GM18519 (cell line): ENCODE data around the gene QRICH2.
"Not testable (repeated sequence)": the region's sequence is repeated elsewhere in the genome, so short reads cannot be mapped to it uniquely, and the experiment has no call there.

Experiments used
- ATAC-seq: cut with Tn5 transposase; IDR thresholded peaks from one replicate; pipeline ENCODE4 v1.9.1; 2021; ENCODE audit warnings: mild to moderate bottlenecking, moderate library complexity; ENCODE audit not compliant: unreplicated experiment, low FRiP score

QRICH2 gene

GRCh38 chr17:76268015-76268749 lies 39.9 kb downstream of the QRICH2 start:
- ATAC-seq, result no peak

GRCh38 chr17:76267581-76268001 lies 40.5 kb downstream of the QRICH2 start:
- ATAC-seq, result not testable (repeated sequence)

- no peak for ATAC-seq
Measured at GRCh38 chr17:76267051-76267576, 41.0 kb downstream of the QRICH2 start.

- ATAC-seq, result no peak
Measured at GRCh38 chr17:76266244-76266938, 41.7 kb downstream of the QRICH2 start.

GRCh38 chr17:76265624-76266243 lies 42.3 kb downstream of the QRICH2 start:
- no peak for ATAC-seq

GRCh38 chr17:76264755-76265623 lies 43.1 kb downstream of the QRICH2 start, which contains the start of gene UBALD2:
UBALD2 (plus strand) TSS chr17:76265348; CDS start chr17:76265506, 158 bp downstream.
- ATAC-seq, result peak; percentile 64

- no peak for ATAC-seq
Measured at GRCh38 chr17:76264425-76264754, 43.7 kb downstream of the QRICH2 start.

GRCh38 chr17:76263896-76264295 lies 44.2 kb downstream of the QRICH2 start:
- ATAC-seq, result no peak

- no peak for ATAC-seq
Measured at GRCh38 chr17:76262732-76263344, 45.2 kb downstream of the QRICH2 start.

- no peak for ATAC-seq
Measured at GRCh38 chr17:76261421-76262215, 46.5 kb downstream of the QRICH2 start.

GRCh38 chr17:76260669-76261068 lies 47.4 kb downstream of the QRICH2 start:
- no peak for ATAC-seq

- no peak for ATAC-seq
Measured at GRCh38 chr17:76260220-76260619, 47.9 kb downstream of the QRICH2 start.

- not testable (repeated sequence) for ATAC-seq
Measured at GRCh38 chr17:76256430-76257050, 51.5 kb downstream of the QRICH2 start.

GRCh38 chr17:76255801-76256429 lies 52.2 kb downstream of the QRICH2 start:
- ATAC-seq, result no peak

GRCh38 chr17:76254275-76254674 lies 53.8 kb downstream of the QRICH2 start:
- ATAC-seq, result no peak

- no peak for ATAC-seq
Measured at GRCh38 chr17:76253841-76254240, 54.2 kb downstream of the QRICH2 start.

- not testable (repeated sequence) for ATAC-seq
Measured at GRCh38 chr17:76252967-76253766, 54.9 kb downstream of the QRICH2 start.
